Liver (tissue), 9 donors: ENCODE results near the gene FAM241B. TPM values are rescaled to one million over a fixed set of nuclear protein-coding genes. Genes with fewer than 3 reads are reported as not detected.

Experiments used
- DNase-seq: peaks from one replicate; pipeline ENCODE4 v3.0.0-alpha.2; 2017; ENCODE audit warnings: low spot score
- H3K27ac ChIP-seq, 2 donors: one replicate each; pipeline ENCODE4 v1.7.0; 2013; ENCODE audit warnings: inconsistent platforms in 2 of 2, low read length in 2 of 2, control low read depth in 1 of 2, low read depth in 1 of 2, mild to moderate bottlenecking in 1 of 2
- H3K27me3 ChIP-seq, 4 donors: one replicate each; pipeline versions ENCODE4 v1.6.1 to v1.7.0; 2013; ENCODE audit warnings: low read length in 3 of 4, inconsistent platforms in 1 of 4, mild to moderate bottlenecking in 1 of 4, moderate library complexity in 1 of 4; ENCODE audit not compliant: control insufficient read depth in 4 of 4, insufficient read depth in 4 of 4
- H3K36me3 ChIP-seq, 4 donors: one replicate each; pipeline versions ENCODE4 v1.6.1 to v1.7.0; 2013; ENCODE audit warnings: low read length in 3 of 4, mild to moderate bottlenecking in 3 of 4, low read depth in 1 of 4, moderate library complexity in 1 of 4; ENCODE audit not compliant: control insufficient read depth in 4 of 4, insufficient read depth in 3 of 4
- H3K4me1 ChIP-seq, 4 donors: one replicate each; pipeline versions ENCODE4 v1.6.1 to v1.7.0; 2013; ENCODE audit warnings: low read length in 3 of 4, mild to moderate bottlenecking in 3 of 4, moderate library complexity in 1 of 4; ENCODE audit not compliant: control insufficient read depth in 4 of 4, insufficient read depth in 4 of 4
- H3K4me3 ChIP-seq, 3 donors: one replicate each; pipeline versions ENCODE4 v1.6.1 to v1.7.0; 2013; ENCODE audit warnings: low read length in 3 of 3, control low read depth in 1 of 3, low read depth in 1 of 3, mild to moderate bottlenecking in 1 of 3
- H3K9ac ChIP-seq, 2 donors: one replicate each; pipeline ENCODE4 v1.7.0; 2013; ENCODE audit warnings: low read length in 2 of 2, mild to moderate bottlenecking in 2 of 2, moderate library complexity in 2 of 2, control low read depth in 1 of 2, low read depth in 1 of 2
- H3K9me3 ChIP-seq, 4 donors: one replicate each; pipeline versions ENCODE4 v1.6.1 to v1.7.0; 2013; ENCODE audit warnings: low read length in 3 of 4; ENCODE audit not compliant: control insufficient read depth in 4 of 4
- ATF3 ChIP-seq: IDR thresholded peaks from 2 replicates; pipeline ENCODE4 v1.6.1; 2016; ENCODE audit warnings: antibody characterized with exemption
- CTCF ChIP-seq: fragments of 150-350 bp; IDR thresholded peaks from 2 replicates; pipeline ENCODE4 v1.5.1; 2017; ENCODE audit warnings: improper control_type of control experiment, low read depth, low read length; ENCODE audit not compliant: missing input control
- EGR1 ChIP-seq, 2 donors: IDR thresholded peaks; 2 replicates each; pipeline ENCODE4 v1.6.1; 2016 to 2018; ENCODE audit warnings: antibody characterized with exemption in 2 of 2, low read depth in 2 of 2
- FOXA1 ChIP-seq: IDR thresholded peaks from 2 replicates; pipeline ENCODE4 v1.6.1; 2016; ENCODE audit warnings: antibody characterized with exemption
- FOXA2 ChIP-seq: IDR thresholded peaks from 2 replicates; pipeline ENCODE4 v1.6.1; 2016; ENCODE audit warnings: antibody characterized with exemption
- GABPA ChIP-seq, 2 donors: IDR thresholded peaks in 1 of 2; conservative IDR thresholded peaks in 1 of 2; 2 replicates each; pipeline ENCODE4 v1.6.1; 2016; ENCODE audit warnings: antibody characterized with exemption in 2 of 2, mild to moderate bottlenecking in 1 of 2, moderate library complexity in 1 of 2
- HNF4A ChIP-seq, 2 donors: conservative IDR thresholded peaks; 2 replicates each; pipeline ENCODE4 v1.6.1; 2016; ENCODE audit warnings: antibody characterized with exemption in 2 of 2, mild to moderate bottlenecking in 2 of 2
- HNF4G ChIP-seq: IDR thresholded peaks from 2 replicates; pipeline ENCODE4 v1.6.1; 2016; ENCODE audit warnings: antibody characterized with exemption
- JUND ChIP-seq, 2 donors: IDR thresholded peaks; 2 replicates each; pipeline ENCODE4 v1.6.1; 2016; ENCODE audit warnings: antibody characterized with exemption in 2 of 2
- NR2F2 ChIP-seq: IDR thresholded peaks from 2 replicates; pipeline ENCODE4 v1.6.1; 2016; ENCODE audit warnings: antibody characterized with exemption
- RAD21 ChIP-seq, 2 donors: IDR thresholded peaks; 2 replicates each; pipeline ENCODE4 v1.6.1; 2016; ENCODE audit warnings: antibody characterized with exemption in 2 of 2, mild to moderate bottlenecking in 2 of 2
- REST ChIP-seq: IDR thresholded peaks from 2 replicates; pipeline ENCODE4 v1.6.1; 2016; ENCODE audit warnings: antibody characterized with exemption, mild to moderate bottlenecking
- RXRA ChIP-seq, 2 donors: IDR thresholded peaks; 2 replicates each; pipeline ENCODE4 v1.6.1; 2017 to 2018; ENCODE audit warnings: antibody characterized with exemption in 2 of 2, mild to moderate bottlenecking in 1 of 2
- SP1 ChIP-seq: IDR thresholded peaks from 2 replicates; pipeline ENCODE4 v1.6.1; 2018; ENCODE audit warnings: antibody characterized with exemption, mild to moderate bottlenecking
- TAF1 ChIP-seq: conservative IDR thresholded peaks from 2 replicates; pipeline ENCODE4 v1.6.1; 2016; ENCODE audit warnings: antibody characterized with exemption, mild to moderate bottlenecking
- YY1 ChIP-seq: IDR thresholded peaks from 2 replicates; pipeline ENCODE4 v1.6.1; 2016; ENCODE audit warnings: antibody characterized with exemption, mild to moderate bottlenecking
- WGBS: extraction: QIAGEN DNeasy Blood & Tissue Kit; methylation state at CpG from one replicate; pipeline ENCODE4 v1.1.7; 2013; 5-methylcytosine and 5-hydroxymethylcytosine counted together
- polyA plus RNA-seq, 2 donors: library from polyadenylated mRNA; stranded (reverse) in 1 of 2; unstranded in 1 of 2; fragments of 200-250 nt in 1 of 2; fragments of >200 nt in 1 of 2; fragmentation: Nextera tagmentation in 1 of 2; extraction: Ambion mirVana in 1 of 2; gene quantifications; one replicate each; pipeline versions ENCODE4 v1.2.1 to v1.2.3, GENCODE V29; 2013 to 2015
- total RNA-seq, 2 donors: library from RNA; depleted of rRNA; stranded (reverse); fragments of >200 nt; gene quantifications; one replicate each; pipeline ENCODE4 v1.2.3, GENCODE V29; 2014
- TF ChIP-seq, protein P1 (sequence below): IDR thresholded peaks from 2 replicates; pipeline ENCODE4 v1.6.1; 2016; ENCODE audit warnings: antibody characterized with exemption
- TF ChIP-seq, protein P2 (sequence below): IDR thresholded peaks from 2 replicates; pipeline ENCODE4 v1.6.1; 2016; ENCODE audit warnings: antibody characterized with exemption
- donor health status: healthy.
- donor health status: healthy.
- donor health status: healthy.
- donor health status: healthy.
- donor health status: healthy.

FAM241B gene
- total and polyA plus RNA-seq, 4 donors, result 0.84 to 2.5 (median 1.7) TPM

- TF ChIP-seq CTCF (no peak), GABPA (IDR thresholded peaks at IDR 0.05 in 1 of 2, conservative IDR thresholded peaks at IDR 0.05 in 1 of 2) (no peak), HNF4G (no peak), NR2F2 (no peak), RXRA (IDR thresholded peaks at IDR 0.05) (no peak), FOXA2 (no peak), HNF4A (conservative IDR thresholded peaks at IDR 0.05) (no peak), TAF1 (no peak), FOXA1 (no peak), JUND (IDR thresholded peaks at IDR 0.05) (no peak)
- TF ChIP-seq, protein P1, sequence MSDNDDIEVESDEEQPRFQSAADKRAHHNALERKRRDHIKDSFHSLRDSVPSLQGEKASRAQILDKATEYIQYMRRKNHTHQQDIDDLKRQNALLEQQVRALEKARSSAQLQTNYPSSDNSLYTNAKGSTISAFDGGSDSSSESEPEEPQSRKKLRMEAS, result no peak
Measured at GRCh38 chr10:69642747-69643146, 12.7 kb downstream of the FAM241B start (continued).

DNA sequence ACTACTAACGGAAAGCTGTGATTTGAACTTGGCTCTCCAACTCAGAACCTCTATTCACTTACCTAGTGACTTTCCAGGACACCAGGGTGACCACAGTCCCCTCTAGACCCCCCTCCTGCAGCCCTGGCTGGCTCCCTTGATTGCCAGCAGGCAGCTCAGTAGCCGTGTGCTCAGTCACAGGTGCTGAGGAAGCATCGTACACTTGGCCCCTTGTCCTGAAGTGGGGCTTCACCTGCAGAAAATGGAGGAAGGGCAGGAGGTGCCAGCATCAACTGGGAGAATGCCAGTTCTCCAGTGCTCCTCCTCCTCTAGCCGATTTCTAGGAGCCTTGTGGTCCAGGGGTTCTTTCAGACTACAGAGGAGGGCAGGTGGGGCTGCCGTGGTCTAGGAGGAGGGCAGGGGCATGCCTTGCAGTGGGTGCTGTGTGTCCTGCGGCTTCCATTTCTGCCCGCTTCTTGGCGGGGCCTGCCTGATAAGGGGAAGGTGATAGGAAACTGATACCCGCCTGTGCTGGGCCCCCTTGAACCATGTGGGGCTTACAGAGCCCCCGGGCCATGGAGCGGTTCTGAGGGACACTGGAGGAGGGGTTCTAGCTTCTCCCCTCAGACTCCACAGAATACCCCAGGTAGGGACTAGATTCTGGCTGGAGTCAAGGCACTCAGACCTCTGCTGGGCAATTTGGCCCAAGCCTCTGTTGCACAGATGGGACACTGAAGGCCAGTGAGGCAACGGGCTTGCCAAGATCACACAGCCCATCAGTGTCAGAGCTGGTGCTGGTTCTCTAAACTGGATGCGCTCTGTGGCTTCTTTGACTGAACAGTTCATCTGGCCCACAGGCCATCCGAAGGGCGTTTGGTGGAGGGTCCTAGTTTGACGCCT is 14.0 kb downstream of the FAM241B start:
- Histone ChIP-seq H3K9ac (no peak overlapping the region), H3K36me3 (no peaks in the 10 kb centered on the region), H3K4me1 (no peaks in the 10 kb centered on the region), H3K27ac (no peak overlapping the region), H3K27me3 (no peaks in the 10 kb centered on the region), H3K4me3 (no peak overlapping the region), H3K9me3 (no peaks in the 10 kb centered on the region)
- 58% methylated on average over 16 of the region's 16 CpGs for WGBS
- no peak for DNase-seq
- TF ChIP-seq FOXA2, result no peak
- TF ChIP-seq SP1, result no peak
- TF ChIP-seq RXRA (IDR thresholded peaks at IDR 0.05), result no peak
- TF ChIP-seq NR2F2, result no peak
- TF ChIP-seq EGR1 (IDR thresholded peaks at IDR 0.05; ENCODE audit: low read depth in 2 of 2), result no peak
- no peak for TF ChIP-seq FOXA1
- no peak for TF ChIP-seq REST
- TF ChIP-seq HNF4A (conservative IDR thresholded peaks at IDR 0.05), result no peak
- no peak for TF ChIP-seq RAD21 (IDR thresholded peaks at IDR 0.05)
- no peak for TF ChIP-seq ATF3
- TF ChIP-seq, protein P2, sequence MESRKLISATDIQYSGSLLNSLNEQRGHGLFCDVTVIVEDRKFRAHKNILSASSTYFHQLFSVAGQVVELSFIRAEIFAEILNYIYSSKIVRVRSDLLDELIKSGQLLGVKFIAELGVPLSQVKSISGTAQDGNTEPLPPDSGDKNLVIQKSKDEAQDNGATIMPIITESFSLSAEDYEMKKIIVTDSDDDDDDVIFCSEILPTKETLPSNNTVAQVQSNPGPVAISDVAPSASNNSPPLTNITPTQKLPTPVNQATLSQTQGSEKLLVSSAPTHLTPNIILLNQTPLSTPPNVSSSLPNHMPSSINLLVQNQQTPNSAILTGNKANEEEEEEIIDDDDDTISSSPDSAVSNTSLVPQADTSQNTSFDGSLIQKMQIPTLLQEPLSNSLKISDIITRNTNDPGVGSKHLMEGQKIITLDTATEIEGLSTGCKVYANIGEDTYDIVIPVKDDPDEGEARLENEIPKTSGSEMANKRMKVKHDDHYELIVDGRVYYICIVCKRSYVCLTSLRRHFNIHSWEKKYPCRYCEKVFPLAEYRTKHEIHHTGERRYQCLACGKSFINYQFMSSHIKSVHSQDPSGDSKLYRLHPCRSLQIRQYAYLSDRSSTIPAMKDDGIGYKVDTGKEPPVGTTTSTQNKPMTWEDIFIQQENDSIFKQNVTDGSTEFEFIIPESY, result no peak
- no peak for TF ChIP-seq TAF1
- TF ChIP-seq JUND (IDR thresholded peaks at IDR 0.05), result no peak
- no peak for TF ChIP-seq HNF4G
- no peak for TF ChIP-seq GABPA (IDR thresholded peaks at IDR 0.05 in 1 of 2, conservative IDR thresholded peaks at IDR 0.05 in 1 of 2)
- TF ChIP-seq CTCF, result no peak
- no peak for TF ChIP-seq YY1
- TF ChIP-seq, protein P1, result no peak
